ENCODE measurements around the gene CDCA4.
A peak's percentile ranks its signal among the peaks of the same experiment; 100 is the strongest.
"Not testable (repeated sequence)": the region's sequence is repeated elsewhere in the genome, so short reads cannot be mapped to it uniquely, and the experiment has no call there.

CDCA4 gene

GRCh38 chr14:105056303-105056831 lies 35.5 kb upstream of the CDCA4 start:
- no peak for DNase-seq

DNA sequence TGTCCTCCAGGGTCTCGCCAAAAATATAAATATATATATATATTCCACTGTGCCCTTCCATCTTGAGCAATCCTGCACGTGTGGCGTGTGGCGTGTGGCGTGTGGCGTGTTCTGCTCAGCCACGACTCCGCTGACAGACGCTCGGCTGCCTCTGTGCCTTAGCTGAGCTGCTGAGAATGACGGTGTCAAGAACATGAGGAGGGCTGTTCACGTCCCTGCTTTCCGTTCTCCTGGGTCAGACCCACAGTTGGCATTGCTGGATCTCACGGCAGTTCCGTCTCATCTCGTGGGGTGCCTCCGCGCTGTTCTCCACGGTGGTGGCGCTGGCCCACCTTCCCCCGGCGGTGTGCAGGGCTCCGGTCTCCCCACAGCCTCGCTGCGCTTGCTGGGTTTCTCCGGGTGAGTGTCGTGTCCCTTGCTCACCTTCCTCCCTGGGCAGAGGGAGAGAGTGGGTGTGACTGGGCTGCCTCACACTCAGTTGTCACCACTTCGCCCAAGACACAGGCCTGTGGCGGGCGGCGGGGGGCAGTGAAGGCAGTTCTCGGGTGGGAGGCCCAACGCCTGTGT lies 34.9 kb upstream of the CDCA4 start:
- no peak for DNase-seq

DNA sequence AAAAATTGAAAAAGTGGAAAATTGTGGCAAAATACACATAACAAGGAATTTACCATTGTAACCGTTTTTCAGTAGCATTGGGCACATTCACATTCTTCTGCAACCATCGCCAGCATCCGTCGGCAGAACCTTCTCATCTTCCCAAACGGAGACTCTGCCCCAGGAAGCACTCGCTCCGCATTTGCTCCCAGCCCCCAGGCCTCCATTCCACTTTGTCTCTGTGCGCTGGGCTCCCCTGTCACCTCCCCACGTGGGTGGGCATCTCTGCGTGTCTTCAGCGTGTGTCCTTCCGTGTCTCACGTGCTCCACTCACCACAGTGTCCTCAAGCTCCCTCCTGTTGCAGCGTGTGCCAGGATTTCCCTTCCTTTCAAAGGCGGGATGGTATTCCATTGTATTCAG lies 34.5 kb upstream of the CDCA4 start:
- DNase-seq, result no peak

GRCh38 chr14:105053996-105054395 lies 33.1 kb upstream of the CDCA4 start:
- DNase-seq, result no peak

- DNase-seq, result no peak
Observed at GRCh38 chr14:105053421-105053820, 32.5 kb upstream of the CDCA4 start.

DNA sequence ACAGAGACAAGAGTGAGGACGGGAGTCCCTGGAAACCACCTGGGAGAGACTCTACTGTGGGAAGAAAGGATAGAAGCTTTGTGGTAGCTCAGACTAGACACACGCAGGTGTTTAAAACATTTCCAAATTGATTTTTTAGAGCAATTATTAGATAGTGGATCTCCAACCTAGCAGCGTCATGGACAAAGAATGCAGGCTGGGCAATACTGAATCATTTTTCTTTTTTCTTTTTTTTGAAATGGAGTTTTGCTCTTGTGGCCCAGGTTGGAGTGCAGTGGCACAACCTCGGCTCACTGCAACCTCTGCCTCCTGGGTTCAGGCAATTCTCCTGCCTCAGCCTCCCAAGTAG lies 31.2 kb upstream of the CDCA4 start:
- no peak for DNase-seq

GRCh38 chr14:105051182-105052109 lies 30.6 kb upstream of the CDCA4 start:
- DNase-seq, result no peak

DNA sequence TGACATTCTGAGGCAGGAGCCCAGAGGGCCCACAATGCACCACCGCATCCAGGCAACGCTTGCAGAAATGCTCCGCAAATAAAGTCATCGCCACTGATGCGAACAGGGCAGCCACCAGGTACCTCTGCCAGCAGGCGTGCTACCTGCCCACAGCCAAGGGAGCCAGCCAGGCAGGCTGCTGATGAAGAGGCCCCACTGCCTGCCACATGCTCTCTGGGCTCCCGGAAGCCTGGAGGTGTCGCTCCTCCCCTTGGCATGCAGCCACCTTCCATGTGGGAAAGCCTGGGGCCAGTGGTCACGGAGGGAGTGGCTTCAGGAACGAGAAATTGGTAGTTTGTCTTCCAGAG lies 29.6 kb upstream of the CDCA4 start:
- no peak for DNase-seq

- no peak for DNase-seq
Observed at GRCh38 chr14:105049753-105050550, 29.1 kb upstream of the CDCA4 start.

DNA sequence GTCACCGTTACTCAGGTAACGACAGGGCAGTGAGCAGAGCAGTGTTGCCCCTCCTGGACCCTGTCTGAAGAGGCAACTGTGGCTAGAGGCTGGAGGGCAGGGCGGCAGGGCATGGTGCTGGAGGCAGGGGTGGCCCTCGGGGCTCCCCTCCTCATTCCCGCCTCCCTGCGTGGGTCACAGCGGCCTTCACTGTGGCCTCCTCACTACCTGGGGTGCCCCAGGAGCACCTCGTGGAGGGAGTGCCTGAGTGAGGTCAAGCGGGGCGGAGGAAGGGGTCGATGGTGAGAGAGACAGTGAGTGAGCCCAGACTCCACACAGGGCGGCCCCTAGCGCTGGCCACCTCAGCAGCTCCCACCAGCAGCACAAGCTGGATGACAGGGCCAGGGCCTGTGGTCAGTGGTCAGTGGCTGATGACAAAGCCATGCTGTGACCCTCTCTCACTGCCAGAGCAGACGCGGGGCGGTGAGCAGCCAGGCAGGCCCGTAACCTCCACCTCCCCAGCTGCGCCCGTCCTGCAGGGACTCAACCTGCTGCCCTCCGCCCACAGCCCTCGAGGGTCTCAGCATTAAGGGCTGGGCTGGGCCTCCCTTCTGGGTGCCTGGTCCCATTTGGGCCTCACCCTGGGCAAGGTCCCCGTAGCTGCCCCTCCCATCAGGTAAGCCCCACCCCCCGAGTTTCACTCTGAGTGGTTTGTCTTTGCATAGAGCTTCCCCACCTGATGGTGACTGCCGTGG lies 26.6 kb upstream of the CDCA4 start:
- DNase-seq, result no peak

GRCh38 chr14:105046891-105047282 lies 26.0 kb upstream of the CDCA4 start:
- DNase-seq, result no peak

- peak; percentile 93 for DNase-seq
Observed at GRCh38 chr14:105045710-105046326, 24.9 kb upstream of the CDCA4 start.

- DNase-seq, result no peak
Observed at GRCh38 chr14:105043641-105044040, 22.8 kb upstream of the CDCA4 start.

GRCh38 chr14:105042813-105043212 lies 21.9 kb upstream of the CDCA4 start:
- DNase-seq, result no peak

DNA sequence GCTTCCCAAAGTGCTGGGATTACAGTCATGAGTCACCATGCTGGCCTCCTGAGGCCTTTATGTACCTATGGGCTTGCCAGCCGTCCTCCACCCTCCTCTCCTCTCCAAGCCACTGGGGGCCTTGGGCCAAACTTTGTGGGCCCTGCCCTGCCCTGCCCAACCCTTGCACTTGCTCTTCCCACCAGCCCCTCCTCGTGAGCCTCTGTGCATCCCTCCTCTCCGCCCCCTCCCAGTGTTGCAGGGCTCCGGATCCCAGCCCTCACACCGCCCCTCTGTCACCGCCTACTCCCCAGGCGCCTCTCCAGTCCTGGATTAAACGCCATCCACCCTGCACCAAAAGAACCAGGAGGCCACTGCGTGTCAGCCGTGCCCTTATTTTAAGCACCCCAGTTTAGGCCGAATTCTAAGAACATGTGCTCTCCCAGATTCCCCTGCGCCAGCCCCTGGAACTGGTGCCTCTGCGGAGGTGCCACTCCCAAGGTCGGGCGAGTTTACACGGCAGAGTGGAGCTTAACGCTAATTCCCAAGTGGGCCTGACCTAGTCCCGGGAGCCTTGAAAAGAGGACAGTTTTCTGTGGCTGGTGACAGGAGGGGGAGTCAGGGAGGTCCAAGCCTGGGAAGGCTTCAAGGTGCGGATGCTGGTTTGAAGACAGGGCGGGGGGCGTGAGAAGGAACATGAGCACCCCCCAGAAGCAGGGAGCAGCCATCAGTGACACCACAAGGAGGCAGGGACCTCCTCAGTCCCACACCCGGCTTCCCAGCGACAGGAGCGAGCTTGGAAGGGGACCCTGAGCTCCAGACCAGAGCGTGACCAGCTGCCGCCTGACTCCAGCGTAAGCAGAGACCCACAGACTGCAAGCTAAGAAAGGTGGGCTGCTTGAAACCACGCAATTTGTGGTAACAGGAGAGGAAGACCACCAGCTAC lies 21.2 kb upstream of the CDCA4 start:
- DNase-seq, result no peak

GRCh38 chr14:105039458-105040205 lies 18.7 kb upstream of the CDCA4 start:
- DNase-seq, result no peak

- not testable (repeated sequence) for DNase-seq
Observed at GRCh38 chr14:105035616-105036015, 14.7 kb upstream of the CDCA4 start.

DNA sequence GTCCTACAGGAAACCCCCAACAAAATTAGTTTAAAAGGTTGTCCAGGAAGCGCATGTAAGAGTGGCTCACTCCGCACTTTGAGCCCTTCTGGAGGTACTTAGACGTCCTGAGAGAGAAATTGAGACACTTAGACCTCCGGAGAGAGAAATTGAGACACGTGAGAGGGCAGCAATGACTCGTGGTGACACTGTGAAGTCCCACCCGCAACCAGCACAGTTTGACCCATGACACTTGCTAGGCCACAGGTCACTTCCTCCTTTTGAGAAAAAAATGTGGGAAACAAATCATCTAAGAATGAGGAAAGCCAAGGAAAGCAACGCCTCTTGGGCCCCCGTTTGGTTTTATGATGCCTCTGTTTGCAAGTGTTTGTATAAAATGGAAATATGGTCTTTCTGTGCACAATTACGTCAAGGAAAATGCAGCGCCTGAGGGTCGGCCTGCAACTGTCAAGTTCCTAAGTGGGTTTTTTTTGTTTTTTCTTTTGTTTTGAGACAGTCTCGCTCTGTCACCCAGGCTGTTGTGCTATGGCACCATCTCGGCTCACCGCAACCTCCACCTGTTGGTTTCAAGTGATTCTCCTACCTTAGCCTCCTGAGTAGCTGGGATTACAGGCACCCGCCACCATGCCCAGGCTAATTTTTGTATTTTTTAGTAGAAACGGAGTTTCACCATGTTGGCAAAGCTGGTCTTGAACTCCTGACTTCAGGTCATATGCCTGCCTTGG lies 13.6 kb upstream of the CDCA4 start:
- no peak for DNase-seq

DNA sequence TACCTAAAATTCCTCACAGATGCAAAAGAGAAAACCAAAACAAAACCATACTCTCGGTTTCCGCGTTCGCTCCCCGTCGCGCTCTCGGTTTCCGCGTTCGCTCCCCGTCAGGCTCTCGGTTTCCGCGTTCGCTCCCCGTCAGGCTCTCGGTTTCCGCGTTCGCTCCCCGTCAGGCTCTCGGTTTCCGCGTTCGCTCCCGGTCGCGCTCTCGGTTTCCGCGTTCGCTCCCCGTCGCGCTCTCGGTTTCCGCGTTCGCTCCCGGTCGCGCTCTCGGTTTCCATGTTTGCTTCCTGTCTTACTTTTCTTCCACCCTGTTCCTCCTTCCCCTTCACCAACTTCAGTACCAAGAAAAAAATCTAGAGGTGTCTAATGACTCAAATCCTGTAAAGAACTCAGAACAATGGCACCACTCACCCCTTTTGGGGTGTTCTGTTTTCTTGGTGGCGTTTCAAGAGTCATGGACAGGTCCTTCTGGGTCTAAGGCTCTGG lies 12.6 kb upstream of the CDCA4 start:
- DNase-seq, result not testable (repeated sequence)

Data from activated CD8-positive, alpha-beta memory T cell treated with anti-CD3 and anti-CD28 coated beads, Interleukin-2, amount 50 U/mL, for 4 hours (primary cell).